SK-N-SH treated with all-trans-retinoic acid at 6 μM for 48 hours (cell line): ENCODE measurements around the gene KDM4B.

Experiments
- ATAC-seq: fragments of 200-7000 bp; cut with Tn5 transposase; 3 replicates; pipeline ENCODE4 v1.9.1; 2020; ENCODE audit warnings: mild to moderate bottlenecking, moderate library complexity
- ARNTL ChIP-seq: fragments of 450-650 bp; formaldehyde crosslinking; IDR thresholded peaks from 2 replicates; pipeline ENCODE4 v1.5.0; 2020; ENCODE audit warnings: low read depth, mild to moderate bottlenecking, moderate library complexity, borderline replicate concordance
- CSDC2 ChIP-seq: fragments of 250-450 bp; sonication (Bioruptor Pico); IDR thresholded peaks from 2 replicates; pipeline ENCODE4 v1.5.0; 2020; ENCODE audit warnings: mild to moderate bottlenecking, moderate library complexity
- ESRRG ChIP-seq: fragments of 250-450 bp; sonication (Bioruptor Pico); IDR thresholded peaks from 2 replicates; pipeline ENCODE4 v1.6.1; 2021; ENCODE audit warnings: mild to moderate bottlenecking
- GLIS3 ChIP-seq: fragments of 250-450 bp; sonication (Bioruptor Pico); IDR thresholded peaks from 2 replicates; pipeline ENCODE4 v1.5.0; 2020; ENCODE audit warnings: mild to moderate bottlenecking, moderate library complexity
- ISL1 ChIP-seq: fragments of 250-450 bp; sonication (Bioruptor Pico); IDR thresholded peaks from 2 replicates; pipeline ENCODE4 v2.1.2; 2022; ENCODE audit warnings: mild to moderate bottlenecking, moderate library complexity
- OSR1 ChIP-seq: fragments of 250-450 bp; sonication (Bioruptor Pico); IDR thresholded peaks from 2 replicates; pipeline ENCODE4 v1.8.0; 2022; ENCODE audit warnings: moderate library complexity, mild to moderate bottlenecking, inconsistent platforms
- PPARA ChIP-seq: fragments of 250-450 bp; sonication (Bioruptor Pico); IDR thresholded peaks from 2 replicates; pipeline ENCODE4 v1.5.0; 2020; ENCODE audit warnings: mild to moderate bottlenecking, borderline replicate concordance
- RARB ChIP-seq: fragments of 250-450 bp; sonication (Bioruptor Pico); IDR thresholded peaks from 2 replicates; pipeline ENCODE4 v1.8.0; 2021; ENCODE audit warnings: mild to moderate bottlenecking, moderate library complexity
- SNAI2 ChIP-seq: fragments of 250-450 bp; sonication (Bioruptor Pico); IDR thresholded peaks from 2 replicates; pipeline ENCODE4 v1.5.0; 2020; ENCODE audit warnings: mild to moderate bottlenecking, moderate library complexity
- TCF4 ChIP-seq: fragments of 250-450 bp; sonication (Bioruptor Pico); IDR thresholded peaks from 2 replicates; pipeline ENCODE4 v1.8.0; 2021; ENCODE audit warnings: mild to moderate bottlenecking, moderate library complexity, borderline replicate concordance
- TOX ChIP-seq: fragments of 250-450 bp; sonication (Bioruptor Pico); IDR thresholded peaks from 2 replicates; pipeline ENCODE4 v1.8.0; 2021; ENCODE audit warnings: mild to moderate bottlenecking, moderate library complexity, borderline replicate concordance
- ZC3H10 ChIP-seq: fragments of 250-450 bp; sonication (Bioruptor Pico); IDR thresholded peaks from 2 replicates; pipeline ENCODE4 v1.5.1; 2021; ENCODE audit warnings: mild to moderate bottlenecking, moderate library complexity
- ZFP3 ChIP-seq: fragments of 250-450 bp; sonication (Bioruptor Pico); IDR thresholded peaks from 2 replicates; pipeline ENCODE4 v1.5.0; 2020; ENCODE audit warnings: mild to moderate bottlenecking, moderate library complexity
- ZFP30 ChIP-seq: fragments of 450-650 bp; formaldehyde crosslinking; IDR thresholded peaks from 2 replicates; pipeline ENCODE4 v1.5.0; 2022; ENCODE audit warnings: mild to moderate bottlenecking, moderate library complexity
- ZNF565 ChIP-seq: fragments of 450-650 bp; formaldehyde crosslinking; conservative IDR thresholded peaks from 2 replicates; pipeline ENCODE4 v1.5.0; 2020; ENCODE audit warnings: low read depth, mild to moderate bottlenecking, moderate library complexity
- ZNF70 ChIP-seq: fragments of 450-650 bp; formaldehyde crosslinking; IDR thresholded peaks from 2 replicates; pipeline ENCODE4 v1.5.0; 2020; ENCODE audit warnings: mild to moderate bottlenecking, moderate library complexity
- ZNF8 ChIP-seq: fragments of 450-650 bp; formaldehyde crosslinking; IDR thresholded peaks from 2 replicates; pipeline ENCODE4 v1.5.0; 2020; ENCODE audit warnings: mild to moderate bottlenecking, moderate library complexity
- TF ChIP-seq, protein P1 (sequence below): fragments of 250-450 bp; sonication (Bioruptor Pico); IDR thresholded peaks from 2 replicates; pipeline ENCODE4 v1.8.0; 2020; ENCODE audit warnings: mild to moderate bottlenecking, moderate library complexity, borderline replicate concordance
- TF ChIP-seq, protein P2 (sequence below): fragments of 250-450 bp; sonication (Bioruptor Pico); IDR thresholded peaks from 2 replicates; pipeline ENCODE4 v1.5.1; 2021; ENCODE audit warnings: mild to moderate bottlenecking, moderate library complexity
- TF ChIP-seq, protein P3 (sequence below): fragments of 250-450 bp; sonication (Bioruptor Pico); IDR thresholded peaks from 2 replicates; pipeline ENCODE4 v1.5.0; 2020; ENCODE audit warnings: mild to moderate bottlenecking, moderate library complexity
- TF ChIP-seq, protein P4 (sequence below): fragments of 250-450 bp; sonication (Bioruptor Pico); IDR thresholded peaks from 2 replicates; pipeline ENCODE4 v1.5.1; 2020; ENCODE audit warnings: low read depth, mild to moderate bottlenecking, moderate library complexity
- TF ChIP-seq, protein P5 (sequence below): fragments of 250-450 bp; sonication (Bioruptor Pico); IDR thresholded peaks from 2 replicates; pipeline ENCODE4 v1.8.0; 2021; ENCODE audit warnings: low read depth, mild to moderate bottlenecking, moderate library complexity, borderline replicate concordance

KDM4B gene

DNA sequence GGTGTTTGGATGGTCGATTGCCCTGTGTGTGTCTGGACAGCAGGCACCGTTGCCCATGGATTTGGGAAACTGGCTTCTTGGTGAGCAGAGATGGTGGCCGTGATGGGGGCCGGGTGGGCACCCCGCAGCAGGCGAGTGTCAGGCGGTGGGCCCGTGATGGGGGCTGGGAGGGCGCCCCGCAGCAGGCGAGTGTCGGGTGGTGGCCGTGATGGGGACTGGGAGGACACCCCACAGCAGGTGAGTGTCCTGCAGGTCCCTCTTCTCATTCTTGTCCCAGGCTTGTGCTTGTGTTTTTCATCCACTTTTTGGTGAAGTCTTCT is 86.5 kb downstream of the KDM4B start:
- TF ChIP-seq, protein P1, sequence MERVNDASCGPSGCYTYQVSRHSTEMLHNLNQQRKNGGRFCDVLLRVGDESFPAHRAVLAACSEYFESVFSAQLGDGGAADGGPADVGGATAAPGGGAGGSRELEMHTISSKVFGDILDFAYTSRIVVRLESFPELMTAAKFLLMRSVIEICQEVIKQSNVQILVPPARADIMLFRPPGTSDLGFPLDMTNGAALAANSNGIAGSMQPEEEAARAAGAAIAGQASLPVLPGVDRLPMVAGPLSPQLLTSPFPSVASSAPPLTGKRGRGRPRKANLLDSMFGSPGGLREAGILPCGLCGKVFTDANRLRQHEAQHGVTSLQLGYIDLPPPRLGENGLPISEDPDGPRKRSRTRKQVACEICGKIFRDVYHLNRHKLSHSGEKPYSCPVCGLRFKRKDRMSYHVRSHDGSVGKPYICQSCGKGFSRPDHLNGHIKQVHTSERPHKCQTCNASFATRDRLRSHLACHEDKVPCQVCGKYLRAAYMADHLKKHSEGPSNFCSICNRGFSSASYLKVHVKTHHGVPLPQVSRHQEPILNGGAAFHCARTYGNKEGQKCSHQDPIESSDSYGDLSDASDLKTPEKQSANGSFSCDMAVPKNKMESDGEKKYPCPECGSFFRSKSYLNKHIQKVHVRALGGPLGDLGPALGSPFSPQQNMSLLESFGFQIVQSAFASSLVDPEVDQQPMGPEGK (CRISPR knock-in tag) = no peak
- TF ChIP-seq ISL1 (CRISPR knock-in tag) (no peak), ZNF70 (CRISPR knock-in tag) (no peak), PPARA (CRISPR knock-in tag) (no peak)
- no peak for ATAC-seq

DNA sequence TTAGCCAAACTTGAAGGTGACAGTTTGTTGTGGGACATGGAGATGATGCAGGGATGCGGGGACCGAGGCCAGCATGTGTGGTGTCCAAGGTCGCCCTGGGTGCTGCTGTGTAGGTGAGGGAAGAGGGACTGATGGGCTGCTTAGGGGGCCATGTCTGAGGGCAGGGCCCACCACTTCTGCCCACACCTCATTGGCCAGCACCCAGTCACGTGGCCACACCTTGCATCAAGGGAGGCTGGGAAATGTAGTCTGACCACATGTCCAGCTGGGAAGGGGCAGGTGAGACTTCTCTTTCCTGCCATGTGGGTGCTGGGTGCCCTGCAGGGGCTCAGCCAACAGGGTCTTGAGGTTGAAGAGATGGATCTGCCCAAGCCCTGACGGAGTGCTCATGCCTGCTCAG is 88.9 kb downstream of the KDM4B start:
- TF ChIP-seq, protein P2, sequence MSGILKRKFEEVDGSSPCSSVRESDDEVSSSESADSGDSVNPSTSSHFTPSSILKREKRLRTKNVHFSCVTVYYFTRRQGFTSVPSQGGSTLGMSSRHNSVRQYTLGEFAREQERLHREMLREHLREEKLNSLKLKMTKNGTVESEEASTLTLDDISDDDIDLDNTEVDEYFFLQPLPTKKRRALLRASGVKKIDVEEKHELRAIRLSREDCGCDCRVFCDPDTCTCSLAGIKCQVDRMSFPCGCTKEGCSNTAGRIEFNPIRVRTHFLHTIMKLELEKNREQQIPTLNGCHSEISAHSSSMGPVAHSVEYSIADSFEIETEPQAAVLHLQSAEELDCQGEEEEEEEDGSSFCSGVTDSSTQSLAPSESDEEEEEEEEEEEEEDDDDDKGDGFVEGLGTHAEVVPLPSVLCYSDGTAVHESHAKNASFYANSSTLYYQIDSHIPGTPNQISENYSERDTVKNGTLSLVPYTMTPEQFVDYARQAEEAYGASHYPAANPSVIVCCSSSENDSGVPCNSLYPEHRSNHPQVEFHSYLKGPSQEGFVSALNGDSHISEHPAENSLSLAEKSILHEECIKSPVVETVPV (CRISPR knock-in tag) = no peak
- TF ChIP-seq TOX (CRISPR knock-in tag) (no peak), ZFP30 (CRISPR knock-in tag) (no peak), TCF4 (CRISPR knock-in tag) (no peak), PPARA (CRISPR knock-in tag) (no peak)
- TF ChIP-seq, protein P3, sequence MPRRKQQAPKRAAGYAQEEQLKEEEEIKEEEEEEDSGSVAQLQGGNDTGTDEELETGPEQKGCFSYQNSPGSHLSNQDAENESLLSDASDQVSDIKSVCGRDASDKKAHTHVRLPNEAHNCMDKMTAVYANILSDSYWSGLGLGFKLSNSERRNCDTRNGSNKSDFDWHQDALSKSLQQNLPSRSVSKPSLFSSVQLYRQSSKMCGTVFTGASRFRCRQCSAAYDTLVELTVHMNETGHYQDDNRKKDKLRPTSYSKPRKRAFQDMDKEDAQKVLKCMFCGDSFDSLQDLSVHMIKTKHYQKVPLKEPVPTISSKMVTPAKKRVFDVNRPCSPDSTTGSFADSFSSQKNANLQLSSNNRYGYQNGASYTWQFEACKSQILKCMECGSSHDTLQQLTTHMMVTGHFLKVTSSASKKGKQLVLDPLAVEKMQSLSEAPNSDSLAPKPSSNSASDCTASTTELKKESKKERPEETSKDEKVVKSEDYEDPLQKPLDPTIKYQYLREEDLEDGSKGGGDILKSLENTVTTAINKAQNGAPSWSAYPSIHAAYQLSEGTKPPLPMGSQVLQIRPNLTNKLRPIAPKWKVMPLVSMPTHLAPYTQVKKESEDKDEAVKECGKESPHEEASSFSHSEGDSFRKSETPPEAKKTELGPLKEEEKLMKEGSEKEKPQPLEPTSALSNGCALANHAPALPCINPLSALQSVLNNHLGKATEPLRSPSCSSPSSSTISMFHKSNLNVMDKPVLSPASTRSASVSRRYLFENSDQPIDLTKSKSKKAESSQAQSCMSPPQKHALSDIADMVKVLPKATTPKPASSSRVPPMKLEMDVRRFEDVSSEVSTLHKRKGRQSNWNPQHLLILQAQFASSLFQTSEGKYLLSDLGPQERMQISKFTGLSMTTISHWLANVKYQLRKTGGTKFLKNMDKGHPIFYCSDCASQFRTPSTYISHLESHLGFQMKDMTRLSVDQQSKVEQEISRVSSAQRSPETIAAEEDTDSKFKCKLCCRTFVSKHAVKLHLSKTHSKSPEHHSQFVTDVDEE = no peak
- peak; percentile 82 for ATAC-seq

DNA sequence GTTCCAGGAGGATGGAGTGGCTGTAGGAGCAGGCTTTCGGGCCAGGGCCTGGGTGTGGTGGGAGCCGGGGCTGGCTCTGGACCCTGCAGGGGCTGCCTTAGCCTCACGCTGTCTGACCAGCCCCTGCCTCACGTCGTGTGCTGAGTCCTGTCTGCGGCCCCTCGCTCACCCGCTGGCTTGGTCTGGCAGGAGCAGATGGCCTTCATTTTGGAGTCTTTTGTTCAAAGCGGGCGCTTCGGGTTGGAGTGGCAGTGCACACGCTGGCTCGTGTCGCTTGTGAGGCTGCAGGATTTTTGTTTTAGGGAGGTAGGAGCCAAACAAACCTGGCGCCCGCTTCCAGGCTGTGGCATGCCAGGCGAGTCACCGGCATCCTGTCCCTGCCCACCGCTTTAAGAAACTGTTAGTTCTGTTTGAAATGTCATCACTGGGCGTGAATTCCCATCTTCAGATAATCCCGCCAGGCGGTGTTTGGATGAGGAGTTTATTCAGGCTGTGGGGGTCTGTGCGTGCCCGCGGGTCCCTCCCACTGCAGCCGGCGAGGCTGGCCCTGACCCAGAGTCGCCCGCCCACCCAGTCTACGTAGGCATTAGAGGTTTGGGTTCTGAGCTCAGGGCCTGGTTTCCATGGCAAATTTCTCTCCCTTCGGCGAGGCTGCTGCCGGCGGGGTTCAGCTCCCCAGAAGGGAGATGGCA is 89.8 kb downstream of the KDM4B start:
- TF ChIP-seq CSDC2 = no peak
- no peak for TF ChIP-seq TOX (CRISPR knock-in tag)
- TF ChIP-seq, all 23 proteins: peak for 0
- peak; percentile 29 for ATAC-seq

DNA sequence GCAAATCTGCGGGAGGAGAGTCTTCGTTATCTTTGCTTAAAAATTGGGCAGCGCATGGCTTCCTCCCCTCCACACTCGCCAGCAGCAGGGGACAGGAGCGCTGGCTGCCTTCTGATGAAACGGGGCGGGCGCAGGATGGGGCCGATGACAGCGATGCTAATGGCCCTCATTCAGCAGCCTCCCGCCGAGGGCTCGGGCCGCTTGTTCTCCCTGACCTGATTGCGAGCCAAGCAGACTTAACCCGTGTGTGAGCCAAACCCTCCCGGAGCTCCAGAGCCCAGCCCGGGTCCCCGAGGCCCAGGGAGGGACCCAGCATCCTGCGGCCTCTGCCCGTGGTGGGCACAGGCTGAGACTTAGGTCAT is 90.3 kb downstream of the KDM4B start:
- ATAC-seq = no peak
- TF ChIP-seq ZFP30 (CRISPR knock-in tag) (no peak), OSR1 (CRISPR knock-in tag) (no peak), ESRRG (CRISPR knock-in tag) (no peak), TCF4 (CRISPR knock-in tag) (no peak), ISL1 (CRISPR knock-in tag) (no peak), ZC3H10 (CRISPR knock-in tag) (no peak), GLIS3 (CRISPR knock-in tag) (no peak), PPARA (CRISPR knock-in tag) (no peak), TOX (CRISPR knock-in tag) (no peak), RARB (CRISPR knock-in tag) (no peak), ZFP3 (CRISPR knock-in tag) (no peak), ZNF565 (CRISPR knock-in tag) (no peak), ZNF8 (CRISPR knock-in tag) (no peak), SNAI2 (CRISPR knock-in tag) (no peak), ARNTL (CRISPR knock-in tag) (no peak), ZNF70 (CRISPR knock-in tag) (no peak)
- TF ChIP-seq, protein P4, sequence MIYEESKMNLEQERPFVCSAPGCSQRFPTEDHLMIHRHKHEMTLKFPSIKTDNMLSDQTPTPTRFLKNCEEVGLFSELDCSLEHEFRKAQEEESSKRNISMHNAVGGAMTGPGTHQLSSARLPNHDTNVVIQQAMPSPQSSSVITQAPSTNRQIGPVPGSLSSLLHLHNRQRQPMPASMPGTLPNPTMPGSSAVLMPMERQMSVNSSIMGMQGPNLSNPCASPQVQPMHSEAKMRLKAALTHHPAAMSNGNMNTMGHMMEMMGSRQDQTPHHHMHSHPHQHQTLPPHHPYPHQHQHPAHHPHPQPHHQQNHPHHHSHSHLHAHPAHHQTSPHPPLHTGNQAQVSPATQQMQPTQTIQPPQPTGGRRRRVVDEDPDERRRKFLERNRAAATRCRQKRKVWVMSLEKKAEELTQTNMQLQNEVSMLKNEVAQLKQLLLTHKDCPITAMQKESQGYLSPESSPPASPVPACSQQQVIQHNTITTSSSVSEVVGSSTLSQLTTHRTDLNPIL (CRISPR knock-in tag) = no peak
- TF ChIP-seq, protein P5, sequence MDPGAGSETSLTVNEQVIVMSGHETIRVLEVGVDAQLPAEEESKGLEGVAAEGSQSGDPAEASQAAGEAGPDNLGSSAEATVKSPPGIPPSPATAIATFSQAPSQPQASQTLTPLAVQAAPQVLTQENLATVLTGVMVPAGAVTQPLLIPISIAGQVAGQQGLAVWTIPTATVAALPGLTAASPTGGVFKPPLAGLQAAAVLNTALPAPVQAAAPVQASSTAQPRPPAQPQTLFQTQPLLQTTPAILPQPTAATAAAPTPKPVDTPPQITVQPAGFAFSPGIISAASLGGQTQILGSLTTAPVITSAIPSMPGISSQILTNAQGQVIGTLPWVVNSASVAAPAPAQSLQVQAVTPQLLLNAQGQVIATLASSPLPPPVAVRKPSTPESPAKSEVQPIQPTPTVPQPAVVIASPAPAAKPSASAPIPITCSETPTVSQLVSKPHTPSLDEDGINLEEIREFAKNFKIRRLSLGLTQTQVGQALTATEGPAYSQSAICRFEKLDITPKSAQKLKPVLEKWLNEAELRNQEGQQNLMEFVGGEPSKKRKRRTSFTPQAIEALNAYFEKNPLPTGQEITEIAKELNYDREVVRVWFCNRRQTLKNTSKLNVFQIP (CRISPR knock-in tag) = no peak
- TF ChIP-seq, protein P2 (CRISPR knock-in tag) = no peak
